ENCODE data around the gene EFCAB8.
"Not testable (repeated sequence)": the region's sequence is repeated elsewhere in the genome, so short reads cannot be mapped to it uniquely, and the experiment has no call there.

The EFCAB8 gene

DNA sequence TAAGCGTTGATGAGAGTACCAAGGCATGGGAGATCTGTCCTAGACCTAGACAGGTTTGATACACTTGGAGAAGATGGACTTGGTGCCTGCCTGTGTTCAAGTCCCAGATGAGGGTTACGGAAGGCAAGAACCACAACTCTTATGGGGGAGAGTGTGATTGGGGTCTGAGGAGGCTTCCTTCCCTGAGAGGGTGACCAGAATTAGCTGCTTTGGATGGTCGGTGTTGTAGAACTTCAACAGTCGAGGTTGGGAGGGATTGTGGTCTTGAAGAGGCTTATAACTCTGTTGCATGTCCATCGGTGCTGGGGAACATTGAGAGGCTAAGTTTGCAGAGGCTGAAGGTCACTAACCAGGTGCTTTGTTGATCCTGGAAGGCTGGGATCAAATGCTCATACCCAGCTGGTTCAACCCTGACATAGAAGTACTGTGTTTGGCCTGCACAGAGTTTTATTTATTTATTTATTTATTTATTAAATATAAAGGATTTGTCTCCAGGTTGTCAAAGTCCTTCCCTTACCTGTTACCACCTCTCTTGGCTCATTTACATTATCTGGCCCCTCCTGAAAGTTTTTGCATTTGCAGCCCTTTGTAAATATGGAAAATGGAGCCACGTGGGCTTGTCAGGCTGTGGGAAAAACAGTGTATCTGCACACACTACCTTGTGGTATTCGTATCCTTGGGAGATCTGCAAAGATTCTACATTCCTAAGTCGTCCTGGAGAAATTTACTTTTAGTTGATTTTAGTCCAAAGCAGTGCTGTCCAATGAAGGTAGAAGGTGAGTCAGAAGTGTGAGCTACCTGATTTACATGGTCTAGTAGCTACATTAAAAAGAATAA is 15.8 kb upstream of the EFCAB8 start:
- DNase-seq (ENCODE audit: low spot score) = no peak

DNA sequence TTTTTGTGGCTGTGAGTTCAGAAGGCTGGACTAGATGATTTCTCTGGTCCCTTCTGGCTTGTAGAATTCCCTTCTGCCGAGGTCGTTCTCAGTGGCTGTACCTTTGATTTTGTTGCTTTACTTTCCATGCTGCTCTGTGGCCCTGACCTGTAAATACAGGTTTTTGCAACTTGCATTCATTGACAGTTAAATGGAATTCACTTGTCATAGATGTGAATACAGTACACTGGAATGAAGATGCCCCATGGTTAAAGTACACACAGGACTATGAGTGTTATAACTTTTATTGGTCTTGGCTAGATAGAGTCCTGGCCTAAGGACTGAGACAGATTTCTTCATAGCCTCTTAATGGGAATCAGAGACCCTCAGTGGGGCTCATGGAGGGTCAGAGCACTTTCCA is 12.9 kb upstream of the EFCAB8 start:
- DNase-seq (ENCODE audit: low spot score) = no peak

DNA sequence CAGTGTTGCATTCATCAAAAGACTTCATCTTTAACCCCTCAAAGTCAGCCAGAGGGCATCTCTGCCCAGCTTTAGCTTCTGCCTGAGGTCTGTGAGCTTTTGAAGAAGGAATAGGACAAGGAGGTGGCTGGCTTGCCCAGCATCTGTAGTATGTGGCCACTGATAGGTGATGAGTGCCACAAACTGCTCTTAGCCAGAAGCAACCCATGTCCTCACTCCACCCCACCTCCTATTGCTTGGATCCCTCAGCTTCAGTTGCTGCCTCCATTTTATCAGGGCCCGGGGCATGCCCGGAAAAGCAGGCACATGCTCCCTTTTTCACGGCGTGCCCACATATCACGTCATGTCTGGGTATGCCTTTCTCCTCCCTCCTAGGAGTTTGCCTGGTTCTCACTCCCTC is 11.9 kb upstream of the EFCAB8 start:
- DNase-seq (ENCODE audit: low spot score) = no peak

DNA sequence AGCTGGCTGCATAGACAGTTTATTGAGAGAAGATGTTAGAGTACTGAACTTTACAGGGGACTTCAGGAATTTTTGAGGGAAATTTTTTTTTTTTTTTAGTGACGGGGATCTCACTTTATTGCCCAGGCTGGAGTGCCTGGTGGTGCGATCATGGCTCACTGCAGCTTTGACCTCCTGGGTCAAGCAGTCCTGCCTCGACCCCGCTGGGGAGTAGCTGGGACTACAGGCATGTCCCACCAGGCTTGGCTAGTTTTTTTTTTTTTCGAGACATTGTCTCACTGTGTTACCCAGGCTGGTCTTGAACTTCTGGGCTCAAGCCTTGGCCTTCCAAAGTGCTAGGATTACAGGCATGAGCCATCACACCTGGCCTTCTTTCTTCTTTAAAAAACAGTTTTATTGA is 10.8 kb upstream of the EFCAB8 start:
- DNase-seq (ENCODE audit: low spot score) = no peak

DNA sequence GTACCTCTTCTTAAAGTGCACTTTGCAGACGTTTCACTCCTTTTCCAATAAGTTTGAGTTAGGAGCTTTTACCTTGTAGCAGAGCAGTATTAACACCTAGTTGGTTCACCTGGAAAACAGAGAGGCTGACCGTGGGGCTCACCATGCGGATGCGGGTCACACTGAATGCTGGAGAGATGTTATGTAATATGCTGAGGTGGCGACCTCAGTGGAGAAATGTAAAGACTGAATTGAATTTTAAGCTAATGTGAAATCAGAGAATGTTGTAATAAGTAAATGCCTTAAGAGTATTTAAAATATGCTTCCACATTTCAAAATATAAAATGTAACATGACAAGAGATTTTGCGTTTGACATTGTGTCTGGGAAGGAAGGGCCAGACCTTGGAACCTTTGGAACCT is 9.9 kb upstream of the EFCAB8 start:
- DNase-seq (ENCODE audit: low spot score) = no peak

DNA sequence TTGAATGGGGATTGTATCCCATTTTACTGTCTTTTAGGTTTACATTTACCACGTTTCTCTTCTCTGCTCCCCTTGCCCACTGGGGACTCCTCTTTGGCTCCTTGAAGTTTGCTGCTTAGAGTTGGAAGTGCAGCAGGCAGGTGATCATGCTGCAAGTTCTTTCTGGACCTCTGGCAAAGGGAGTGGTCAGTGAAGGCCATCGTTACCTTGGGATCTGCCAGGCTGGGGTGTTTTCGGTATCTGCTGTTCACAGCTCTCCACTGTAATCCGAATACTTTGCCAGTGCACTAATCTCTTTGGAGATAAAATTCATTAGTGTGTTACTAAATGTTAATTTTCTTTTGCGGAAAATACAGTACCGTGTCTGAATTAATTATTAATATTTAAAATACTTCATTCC is 9.1 kb upstream of the EFCAB8 start:
- no peak for DNase-seq (ENCODE audit: low spot score)

DNA sequence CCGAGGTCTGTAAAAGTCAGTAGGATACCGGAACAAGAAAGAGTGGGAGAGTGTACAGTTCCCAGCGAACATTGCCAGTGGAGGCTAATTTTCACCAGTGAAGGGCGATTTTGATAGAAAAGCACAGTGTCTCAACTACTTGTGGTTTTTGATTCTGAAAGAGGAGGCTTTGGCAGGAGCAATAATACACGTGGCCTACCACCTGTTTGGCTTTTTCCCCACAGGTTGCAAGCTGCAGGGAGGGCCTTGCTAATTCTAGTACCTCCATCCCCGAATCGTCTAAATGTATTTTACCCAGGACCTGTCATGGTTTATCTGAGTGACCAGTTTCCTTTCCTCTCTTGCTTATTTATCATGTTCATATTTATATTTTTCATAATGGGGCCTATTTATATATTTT is 3.3 kb upstream of the EFCAB8 start:
- DNase-seq (ENCODE audit: low spot score) = no peak

DNA sequence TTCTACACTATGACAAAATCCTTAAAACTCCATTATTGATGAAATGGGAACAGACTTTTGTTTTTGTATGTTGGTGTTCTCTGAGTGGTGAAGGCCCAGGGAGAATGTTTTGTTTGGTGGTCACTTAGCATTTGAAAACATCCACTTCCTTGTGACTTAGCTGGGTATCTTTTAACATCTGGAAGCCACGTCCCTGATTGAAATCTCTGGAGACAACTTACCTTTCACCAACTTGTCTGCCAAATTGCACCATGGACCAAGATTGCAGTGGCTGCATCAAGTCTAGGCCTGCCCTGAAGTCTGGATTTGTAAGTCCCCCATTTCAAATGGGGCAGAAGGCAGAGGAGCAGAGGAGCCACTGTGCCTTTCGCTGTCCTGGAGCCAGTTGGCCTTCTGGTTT is 534 bp upstream of the EFCAB8 start:
- no peak for DNase-seq (ENCODE audit: low spot score)

DNA sequence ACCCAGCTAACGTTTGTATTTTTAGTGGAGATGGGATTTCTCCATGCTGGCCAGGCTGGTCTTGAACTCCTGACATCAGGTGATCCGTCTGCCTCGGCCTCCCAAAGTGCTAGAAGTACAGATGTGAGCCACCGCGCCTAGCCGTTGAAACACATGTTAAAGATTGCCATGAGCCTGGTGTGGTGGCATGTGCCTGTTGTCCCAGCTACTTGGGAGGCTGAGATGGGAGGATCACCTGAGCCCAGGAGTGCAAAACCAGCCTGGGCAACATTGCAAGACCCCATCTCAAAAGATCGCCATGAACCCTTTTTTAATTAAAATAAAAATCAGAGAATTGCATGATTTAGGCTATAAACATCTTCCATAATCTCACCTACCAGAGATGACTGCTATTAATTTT is 2.7 kb downstream of the EFCAB8 start:
- no peak for DNase-seq (ENCODE audit: low spot score)

DNA sequence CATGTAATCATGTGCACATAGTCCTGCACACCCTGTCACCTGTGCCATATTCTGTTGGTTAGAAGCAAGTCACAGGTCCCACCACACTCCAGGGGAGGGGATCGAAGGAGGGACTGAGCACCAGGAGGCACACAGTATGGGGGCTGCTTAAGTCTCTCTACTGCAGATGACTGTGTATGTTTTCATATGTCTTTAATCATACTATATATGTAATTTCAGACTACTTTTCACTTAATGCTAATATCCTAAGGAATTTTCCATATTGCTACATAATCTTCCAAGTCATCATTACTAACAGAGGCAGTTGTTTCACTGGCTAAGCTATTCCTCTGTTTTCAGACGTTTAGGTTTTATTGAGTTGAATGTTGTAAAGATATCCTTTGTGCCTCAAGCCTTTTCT is 10.8 kb downstream of the EFCAB8 start:
- no peak for DNase-seq (ENCODE audit: low spot score)

DNA sequence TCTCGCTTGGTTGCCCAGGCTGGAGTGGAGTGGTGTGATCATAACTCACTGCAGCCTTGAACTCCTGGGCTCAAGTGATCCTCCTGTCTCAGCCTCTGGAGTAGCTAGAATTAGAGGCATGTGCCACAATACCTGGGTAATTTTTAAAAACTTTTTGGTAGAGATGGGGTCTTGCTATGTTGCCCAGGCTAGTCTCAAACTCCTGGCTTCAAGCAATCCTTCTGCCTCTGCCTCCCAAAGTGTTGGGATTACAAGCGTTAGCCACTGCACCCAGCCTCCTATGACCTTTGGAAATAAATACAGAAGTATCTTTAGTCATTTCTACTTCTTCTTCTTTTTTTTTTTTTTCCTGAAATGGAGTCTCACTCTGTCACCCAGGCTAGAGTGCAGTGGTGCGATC is 11.8 kb downstream of the EFCAB8 start:
- DNase-seq (ENCODE audit: low spot score) = not testable (repeated sequence)

DNA sequence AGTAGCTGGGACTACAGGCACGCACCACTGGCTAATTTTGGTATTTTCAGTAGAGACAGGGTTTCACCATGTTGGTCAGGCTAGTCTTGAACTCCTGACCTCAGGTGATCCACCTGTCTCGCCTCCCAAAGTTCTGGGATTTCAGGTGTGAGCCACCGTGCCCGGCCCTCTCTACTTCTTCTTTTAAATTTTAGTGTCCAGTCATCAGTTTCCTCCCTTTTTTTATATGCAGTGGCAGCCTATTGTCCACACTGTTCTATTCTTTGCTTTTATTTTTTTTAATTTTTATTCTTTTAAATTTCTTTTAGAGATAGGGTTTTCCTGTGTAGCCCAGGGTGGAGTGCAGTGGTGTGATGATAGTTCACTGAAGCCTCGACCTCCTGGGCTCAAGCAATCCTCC is 12.3 kb downstream of the EFCAB8 start:
- no peak for DNase-seq (ENCODE audit: low spot score)

DNA sequence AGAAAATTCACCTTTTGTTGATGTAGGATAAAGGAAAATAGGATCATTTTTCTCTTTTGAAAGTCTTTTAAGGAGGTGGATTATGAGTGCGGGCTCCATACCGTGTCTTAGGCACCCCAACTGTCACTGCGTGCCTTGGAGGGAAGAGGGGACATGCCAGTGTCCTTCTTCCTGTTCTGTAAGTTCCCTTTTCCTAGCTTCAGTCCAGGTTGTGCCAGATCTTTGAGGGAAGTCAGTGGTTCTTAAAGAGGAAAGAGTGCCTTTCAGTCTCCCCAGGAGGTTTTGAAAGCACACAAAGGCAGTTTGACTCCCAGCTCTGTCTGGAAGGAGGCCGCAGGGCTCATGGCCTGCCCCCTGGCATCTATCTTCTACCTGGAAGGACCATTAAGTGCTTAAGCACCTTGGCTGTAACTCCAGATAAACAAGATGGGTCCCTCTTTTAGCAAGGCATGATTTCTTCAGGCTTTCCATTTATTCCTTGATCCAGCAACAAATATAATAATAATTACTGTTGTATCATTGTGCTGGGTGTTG is 13.0 kb downstream of the EFCAB8 start:
- DNase-seq (ENCODE audit: low spot score) = no peak

DNA sequence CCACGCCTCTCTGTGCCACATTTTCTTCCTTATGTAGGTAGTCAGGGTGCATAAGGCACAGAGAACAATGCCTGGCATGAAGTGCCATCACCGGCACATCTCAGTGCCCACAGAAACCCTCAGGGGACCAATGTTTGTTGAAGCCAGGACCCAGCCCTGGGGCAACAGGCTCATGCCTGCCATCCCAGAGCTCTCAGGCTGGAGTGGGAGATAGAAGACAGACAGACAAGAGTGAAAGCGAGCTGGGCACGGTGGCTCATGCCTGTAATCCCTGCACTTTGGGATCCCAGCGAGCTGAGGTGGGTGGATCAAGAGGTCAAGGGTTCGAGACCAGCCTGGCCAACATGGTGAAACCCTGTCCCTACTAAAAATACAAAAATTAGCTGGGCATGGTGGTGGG is 13.5 kb downstream of the EFCAB8 start:
- DNase-seq (ENCODE audit: low spot score) = no peak

DNA sequence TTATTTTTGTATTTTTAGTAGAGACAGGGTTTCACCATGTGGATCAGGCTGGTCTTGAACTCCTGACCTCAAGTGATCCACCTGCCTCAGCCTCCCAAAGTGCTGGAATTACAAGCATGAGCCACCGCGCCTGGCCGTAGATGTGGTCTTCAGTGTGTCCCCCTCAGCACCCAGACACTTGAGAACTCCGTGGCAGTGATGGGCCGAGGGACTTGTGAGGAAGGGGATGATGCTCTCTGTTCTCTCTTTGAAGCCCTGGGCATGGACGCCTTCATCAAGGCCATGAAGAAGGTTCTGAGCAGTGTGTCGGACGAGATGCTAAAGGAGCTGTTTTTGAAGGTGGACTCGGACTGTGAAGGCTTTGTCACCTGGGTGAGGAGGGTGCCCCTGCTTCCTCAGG is 16.9 kb downstream of the EFCAB8 start:
- no peak for DNase-seq (ENCODE audit: low spot score)

DNA sequence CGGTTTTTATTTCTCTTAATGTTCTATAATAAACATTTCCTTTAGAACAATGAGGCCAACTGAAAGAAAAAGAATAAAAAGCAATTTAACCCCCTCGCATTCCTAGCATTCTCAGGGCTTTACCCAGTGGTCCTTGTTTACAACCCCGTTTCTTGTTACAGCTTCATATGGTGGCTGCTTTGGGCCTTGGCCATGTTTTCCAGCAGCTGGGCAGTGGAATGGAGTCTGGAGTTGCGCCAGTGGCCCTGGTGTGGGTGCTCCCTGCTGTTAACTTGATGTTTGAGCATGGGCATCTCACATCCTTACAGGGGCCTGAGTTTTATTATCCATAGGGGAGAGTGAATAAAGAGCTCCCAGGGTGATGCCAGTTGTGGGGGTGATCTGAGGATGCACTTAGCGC is 18.8 kb downstream of the EFCAB8 start:
- no peak for DNase-seq (ENCODE audit: low spot score)

DNA sequence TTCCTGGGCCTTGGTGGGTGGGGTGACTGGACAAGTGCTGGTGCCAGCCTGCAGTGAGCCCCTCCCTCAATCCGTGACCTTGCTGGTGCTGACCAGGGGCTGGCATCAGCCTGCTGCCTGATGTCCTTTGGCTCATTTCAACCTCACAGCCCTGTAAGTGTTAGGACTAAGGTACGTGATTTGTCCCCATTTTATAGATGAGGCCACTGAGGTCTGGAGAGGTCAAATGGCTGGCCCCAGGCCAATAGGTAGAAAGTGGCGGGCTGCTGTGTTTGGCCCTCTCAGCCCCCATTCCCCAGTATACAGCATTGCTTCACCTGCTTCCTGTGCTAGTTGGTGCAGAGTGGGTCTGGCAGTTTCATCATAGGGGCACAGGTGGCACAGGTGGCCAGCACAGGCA is 20.1 kb downstream of the EFCAB8 start:
- no peak for DNase-seq (ENCODE audit: low spot score)

DNA sequence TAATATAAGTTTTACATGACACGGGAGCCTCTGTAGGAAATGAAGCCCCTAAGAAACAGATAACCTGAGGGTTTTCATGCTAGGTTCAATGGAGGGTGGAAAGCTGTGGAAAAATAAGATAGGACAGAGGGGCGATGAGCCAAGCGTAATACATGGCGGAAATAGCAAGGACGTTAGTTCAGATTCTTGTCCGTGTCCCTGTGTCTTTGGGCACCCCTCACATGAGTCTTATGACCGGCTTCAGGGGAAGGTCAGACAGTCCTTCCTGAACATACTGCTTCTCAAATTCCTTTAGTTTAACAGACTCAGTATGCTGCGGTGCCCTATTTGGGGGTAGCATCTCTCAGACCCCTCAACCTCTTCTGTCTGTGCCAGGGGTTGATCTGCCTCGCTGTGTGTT is 20.8 kb downstream of the EFCAB8 start:
- no peak for DNase-seq (ENCODE audit: low spot score)

DNA sequence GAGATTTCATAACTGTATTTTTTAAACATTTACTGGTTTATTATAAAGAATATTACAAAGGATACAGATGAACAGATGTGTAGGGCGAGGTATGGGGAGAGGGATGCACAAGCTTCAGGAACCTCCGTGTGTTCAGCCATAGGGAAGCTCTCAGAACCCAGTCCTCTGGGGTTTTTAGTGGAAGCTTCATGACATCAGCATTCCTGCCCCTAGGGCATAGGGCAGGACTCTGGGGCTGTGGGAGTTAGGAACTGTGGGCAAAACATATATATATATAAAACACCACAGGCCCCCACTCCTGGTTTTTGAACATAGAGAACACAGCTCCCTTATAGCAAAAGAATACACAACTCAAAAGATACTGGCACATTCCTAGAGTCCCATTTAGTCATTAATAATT is 21.9 kb downstream of the EFCAB8 start:
- no peak for DNase-seq (ENCODE audit: low spot score)

DNA sequence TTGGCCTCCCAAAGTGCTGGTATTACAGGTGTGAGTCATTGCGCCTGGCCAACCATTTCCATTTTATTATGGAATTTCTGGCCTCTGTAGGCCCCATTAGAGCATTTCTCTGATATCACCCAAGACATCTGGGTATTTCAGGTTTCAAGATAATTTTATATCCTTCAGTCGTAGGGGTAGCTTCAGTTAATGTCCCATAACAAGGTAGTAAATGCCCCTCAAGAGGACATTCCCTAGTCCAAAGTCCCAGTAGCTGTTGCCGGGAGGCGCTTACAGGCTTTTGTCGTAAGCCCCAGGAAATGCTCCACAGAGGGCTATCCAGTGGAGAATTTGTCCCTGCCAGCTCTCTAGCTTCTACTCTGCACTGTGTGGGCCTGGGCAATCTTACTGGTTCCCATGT is 24.4 kb downstream of the EFCAB8 start:
- DNase-seq (ENCODE audit: low spot score) = no peak

DNA sequence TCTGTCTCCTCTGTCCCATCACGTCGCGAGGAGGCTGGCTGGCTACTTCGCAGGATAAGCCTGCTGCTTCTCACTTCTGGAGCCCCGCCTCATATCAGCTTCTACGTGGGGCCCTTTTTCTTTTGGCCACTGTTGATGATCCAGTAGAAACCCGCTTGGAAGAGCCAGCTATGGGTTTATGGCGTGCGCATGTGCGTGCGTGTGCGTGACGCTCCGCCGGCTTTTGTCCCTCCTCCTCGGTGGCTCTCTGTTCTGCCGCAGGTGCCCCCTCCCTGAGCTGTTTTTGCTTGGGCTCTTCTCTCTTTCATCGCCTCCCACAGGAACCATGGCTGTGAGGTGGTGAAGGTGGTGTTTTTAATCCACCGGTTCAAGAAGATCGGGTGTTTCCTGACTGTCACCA is 26.5 kb downstream of the EFCAB8 start:
- no peak for DNase-seq (ENCODE audit: low spot score)

DNA sequence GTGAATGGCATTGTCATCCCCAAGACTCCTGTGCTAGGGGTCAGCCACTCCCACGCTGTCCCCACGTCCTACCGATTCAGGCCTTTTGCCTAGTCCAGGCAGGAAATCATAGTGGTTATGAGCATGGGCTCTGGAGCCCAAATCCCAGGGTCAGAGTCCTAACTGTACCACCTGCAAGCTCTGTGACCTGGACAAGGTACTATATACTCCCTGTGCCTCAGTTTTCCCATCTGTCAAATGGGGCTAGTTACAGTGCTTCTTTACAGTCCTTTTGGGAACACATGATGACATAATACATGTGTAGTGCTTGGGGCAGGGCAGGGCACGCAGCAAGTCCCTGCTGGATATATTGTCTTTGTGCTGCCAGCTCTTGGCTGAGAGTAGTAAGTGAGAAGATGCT is 27.2 kb downstream of the EFCAB8 start:
- no peak for DNase-seq (ENCODE audit: low spot score)

DNA sequence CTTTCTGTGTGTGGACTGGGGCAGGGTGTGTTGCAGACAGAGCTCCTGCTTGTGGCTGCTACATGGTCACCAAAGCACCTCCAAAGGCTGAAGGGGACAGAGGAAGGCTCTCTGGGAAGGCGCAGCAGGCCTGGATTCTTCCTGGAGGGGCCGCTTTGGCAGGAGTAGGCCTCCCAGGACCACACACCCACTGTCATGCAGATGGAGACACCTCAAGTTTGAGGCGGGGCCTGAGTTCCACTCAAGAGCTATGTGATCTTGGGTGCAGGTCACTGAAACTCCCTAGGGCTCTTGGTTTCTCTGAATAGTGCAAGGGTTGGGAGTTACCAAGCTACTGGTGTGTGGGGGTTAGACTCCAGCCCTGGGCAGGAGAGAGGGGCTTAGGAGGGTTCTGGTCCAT is 27.9 kb downstream of the EFCAB8 start:
- no peak for DNase-seq (ENCODE audit: low spot score)

DNA sequence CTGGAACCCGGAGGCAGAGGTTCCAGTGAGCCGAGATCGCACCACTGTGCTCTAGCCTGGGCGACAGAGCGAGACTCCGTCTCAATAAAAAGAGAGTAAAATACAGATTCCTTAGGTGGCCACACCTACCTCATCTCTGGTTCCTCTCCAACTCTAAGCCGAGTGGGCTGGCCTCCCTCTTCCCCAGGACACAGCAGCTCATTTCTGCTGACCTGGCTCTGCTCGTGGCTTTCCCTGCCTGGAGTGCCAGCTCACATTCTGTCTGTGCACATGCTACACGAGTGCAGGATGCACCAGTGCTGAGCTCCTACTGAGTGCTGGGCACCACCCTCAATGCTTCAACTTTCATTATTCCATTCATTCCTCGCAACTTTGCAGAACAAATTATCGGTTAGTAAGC is 28.8 kb downstream of the EFCAB8 start:
- no peak for DNase-seq (ENCODE audit: low spot score)
